Adrenal gland (tissue), 12 donors: Measurements from ENCODE around the gene FLT1. TPM values are rescaled to one million over a fixed set of nuclear protein-coding genes. Genes with fewer than 3 reads are reported as not detected.

Experiments used
- DNase-seq, 7 donors: peaks; one replicate each; pipeline ENCODE4 v3.0.0-alpha.2; 2019 to 2020
- H3K27ac ChIP-seq, 5 donors: fragments of 200-600 bp; sonication (generic) in 4 of 5; 1 replicate in 3 of 5; 2 replicates in 2 of 5; pipeline versions ENCODE4 v1.5.1 to v1.8.0; 2016 to 2020; ENCODE audit warnings: mild to moderate bottlenecking in 1 of 5
- H3K27me3 ChIP-seq: fragments of 200-600 bp; 2 replicates; pipeline ENCODE4 v1.8.0; 2021
- H3K36me3 ChIP-seq, 2 donors: fragments of 200-600 bp; replicated peaks in 1 of 2; 1 replicate in 1 of 2; 2 replicates in 1 of 2; pipeline versions ENCODE4 v1.5.1 to v1.8.0; 2018 to 2022
- H3K4me1 ChIP-seq, 2 donors: fragments of 200-600 bp; replicated peaks in 1 of 2; 1 replicate in 1 of 2; 2 replicates in 1 of 2; pipeline versions ENCODE4 v1.5.1 to v1.8.0; 2018 to 2021
- H3K4me3 ChIP-seq, 4 donors: fragments of 200-600 bp; sonication (generic) in 3 of 4; one replicate each; pipeline ENCODE4 v1.5.1; 2016 to 2018
- H3K9me3 ChIP-seq, 3 donors: fragments of 200-600 bp; sonication (generic) in 1 of 3; replicated peaks in 1 of 3; 1 replicate in 2 of 3; 2 replicates in 1 of 3; pipeline versions ENCODE4 v1.5.1 to v1.8.0; 2016 to 2021
- CTCF ChIP-seq, 6 experiments: fragments of 450-650 bp in 4 of 6; fragments of 200-600 bp in 2 of 6; sonication (generic) in 1 of 6; IDR thresholded peaks; 1 replicate in 5 of 6; 2 replicates in 1 of 6; pipeline versions ENCODE4 v1.5.1 to v1.8.0; 2016 to 2021; ENCODE audit warnings: antibody characterized with exemption in 6 of 6, mild to moderate bottlenecking in 2 of 6, moderate library complexity in 1 of 6
- POLR2A ChIP-seq, 2 donors: fragments of 450-650 bp; IDR thresholded peaks; one replicate each; pipeline ENCODE4 v1.6.1; 2017; ENCODE audit warnings: antibody characterized with exemption in 2 of 2, mild to moderate bottlenecking in 2 of 2, moderate library complexity in 1 of 2
- WGBS, 4 donors: extraction: QIAGEN DNeasy Blood & Tissue Kit in 2 of 4; methylation state at CpG; one replicate each; pipeline versions ENCODE4 v1.1.5 to v1.1.7; 2013 to 2017; 5-methylcytosine and 5-hydroxymethylcytosine counted together
- intact Hi-C, 2 donors: fragments of 100-400 bp; cut with DNase I; formaldehyde crosslinking; loops; one replicate each; pipeline versions ENCODE4 v1.14.1 to v1.15.0; 2022 to 2023
- polyA plus RNA-seq, 3 donors: library from polyadenylated mRNA; stranded (reverse); fragments of 200-250 nt in 2 of 3; fragments of 350-450 nt in 1 of 3; fragmentation: Illumina TruSeq in 1 of 3; extraction: RNeasy Lipid Tissue Mini Kit (QIAGEN cat#74804) in 1 of 3; gene quantifications; one replicate each; pipeline ENCODE4 v1.2.3, GENCODE V29; 2013 to 2014
- total RNA-seq, 9 donors: library from RNA; depleted of rRNA in 4 of 9; stranded (reverse); fragments of >200 nt in 4 of 9; fragments of 120-200 nt in 1 of 9; fragmentation: NEBNext Ultra II Directional in 1 of 9; extraction: Animal tissue kit (Norgen Biotek cat#: 25700) in 1 of 9; gene quantifications; one replicate each; pipeline versions ENCODE4 v1.1.0 to v1.2.4, GENCODE V29; 2013 to 2023
- donor health status: healthy with polysubstance abuse.
- donor health status: Bipolar disorder and iron deficiency.
- donor health status: DM: yes; HTN: yes; CAD: no.
- donor health status: DM: no; HTN: no; CAD: no.
- donor health status: DM: no; HTN: no; CAD: no.
- donor health status: DM: yes; HTN: yes; CAD: no.

The FLT1 gene
- total and polyA plus RNA-seq, 12 donors, result 2.7 to 55.9 (median 24.2) TPM

- Histone ChIP-seq H3K27me3 (no peaks in the 10 kb centered on the region), H3K9me3 (no peaks in the 10 kb centered on the region), H3K27ac (no peak overlapping the region), H3K4me1 (no peaks in the 10 kb centered on the region), H3K36me3 (no peaks in the 10 kb centered on the region), H3K4me3 (no peak overlapping the region)
- intact Hi-C loops, result no loop called here
- no peak for TF ChIP-seq CTCF (IDR thresholded peaks at IDR 0.05)
- WGBS, 4 donors, result 83 to 89% (median 86%) methylated on average over 4 of the region's 4 CpGs
- DNase-seq, result no peak
Measured at GRCh38 chr13:28420704-28421103, 74.2 kb downstream of the FLT1 start.

GRCh38 chr13:28415994-28416421 lies 78.9 kb downstream of the FLT1 start:
- 54 to 67% (median 62%) methylated on average over 3 of the region's 3 CpGs for WGBS, 4 donors
- no peak for DNase-seq
- TF ChIP-seq POLR2A (IDR thresholded peaks at IDR 0.05) (no peak), CTCF (IDR thresholded peaks at IDR 0.05) (no peak)
- Histone ChIP-seq H3K9me3 (no peaks in the 10 kb centered on the region), H3K27ac (no peak overlapping the region), H3K36me3 (no peaks in the 10 kb centered on the region), H3K4me3 (no peak overlapping the region), H3K27me3 (no peaks in the 10 kb centered on the region), H3K4me1 (no peaks in the 10 kb centered on the region)
- intact Hi-C loops, result no loop called here

DNA sequence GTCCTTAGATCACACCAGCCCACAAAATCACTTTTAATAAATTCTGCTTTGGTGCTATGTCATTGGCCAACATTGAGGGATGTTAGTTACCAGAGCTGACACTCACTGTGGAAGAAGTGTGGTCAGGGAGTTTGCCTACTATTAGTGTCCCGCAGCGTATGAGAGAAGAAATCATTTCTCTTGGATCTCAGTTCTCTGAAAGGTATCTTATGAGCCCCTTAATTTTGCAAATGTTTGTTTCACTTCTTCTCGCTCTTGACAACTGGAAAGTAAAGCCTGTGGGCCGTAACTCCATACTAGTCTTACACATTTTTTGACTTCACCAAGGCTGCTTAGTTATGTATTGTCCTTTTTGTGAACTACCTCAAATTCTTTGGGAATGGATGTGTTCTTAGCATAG lies 80.9 kb downstream of the FLT1 start:
- TF ChIP-seq POLR2A (IDR thresholded peaks at IDR 0.05) (no peak), CTCF (IDR thresholded peaks at IDR 0.05) (no peak)
- no peak overlapping the region for H3K27ac ChIP-seq
- no peaks in the 10 kb centered on the region for H3K27me3 ChIP-seq
- H3K4me1 ChIP-seq, result no peaks in the 10 kb centered on the region
- H3K4me3 ChIP-seq, result no peak overlapping the region
- DNase-seq, result no peak
- H3K36me3 ChIP-seq, result no peaks in the 10 kb centered on the region
- intact Hi-C loops, result no loop called here
- H3K9me3 ChIP-seq, result no peaks in the 10 kb centered on the region
- WGBS, 4 donors, result 86 to 99% (median 89%) methylated on average over 4 of the region's 4 CpGs

DNA sequence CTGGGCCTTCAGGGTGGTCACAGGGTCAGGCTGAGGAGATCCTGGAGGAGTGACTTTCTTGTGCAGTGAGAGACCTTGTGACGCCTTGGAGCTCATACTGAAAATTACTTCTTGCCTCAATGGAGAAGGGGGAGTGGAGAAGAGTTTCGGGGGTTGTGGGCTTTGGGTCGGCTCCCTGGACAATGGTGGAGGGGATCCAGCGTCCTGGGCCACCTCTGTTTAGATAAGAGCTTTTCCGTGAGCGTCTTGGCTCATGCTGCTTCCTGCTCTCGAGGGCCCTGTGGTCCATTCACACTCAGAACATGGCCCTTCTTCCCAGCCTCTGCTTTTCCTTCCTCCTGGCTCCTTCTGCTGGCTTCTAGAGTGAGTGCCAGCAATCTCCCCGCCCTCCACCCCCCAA lies 81.9 kb downstream of the FLT1 start:
- WGBS, 4 donors, result 66 to 82% (median 71%) methylated on average over 8 of the region's 8 CpGs
- H3K4me1 ChIP-seq, result peaks cover 0 to 4% of the 10 kb centered on the region in 2 donors
- H3K4me3 ChIP-seq, result no peak overlapping the region
- H3K36me3 ChIP-seq, result no peaks in the 10 kb centered on the region
- no peaks in the 10 kb centered on the region for H3K27me3 ChIP-seq
- peak overlapping the region in 1 of 5 donors; percentile 44 for H3K27ac ChIP-seq
- intact Hi-C loops, result no loop called here
- TF ChIP-seq CTCF (IDR thresholded peaks at IDR 0.05) (no peak), POLR2A (IDR thresholded peaks at IDR 0.05) (no peak)
- H3K9me3 ChIP-seq, result no peaks in the 10 kb centered on the region
- DNase-seq, result peak in 5 of 7 donors; percentile 15 to 70 (median 40)
